A673 (cell line): ENCODE results near the gene ST6GALNAC3. TPM values are rescaled to one million over a fixed set of nuclear protein-coding genes. Genes with fewer than 3 reads are reported as not detected.

Experiments
- BruUV-seq: library from RNA; stranded (reverse); fragments of 400-500 nt; replicated peaks from 2 replicates; lab custom pipeline; 2021; lab: Mats Ljungman, UMichigan
- CTCF ChIA-PET: fragments of 300-600 bp; sonication (Branson Sonifier 250); formaldehyde crosslinking; loops from one replicate; lab custom pipeline; 2022; ENCODE audit warnings: antibody characterized with exemption; lab: Charles Lee
- POLR2A ChIA-PET: fragments of 300-600 bp; sonication (Branson Sonifier 250); formaldehyde crosslinking; loops from one replicate; lab custom pipeline; 2022; ENCODE audit warnings: antibody characterized with exemption; ENCODE audit not compliant: low non-redundant PET; lab: Charles Lee
- DNase-seq: peaks from one replicate; pipeline ENCODE4 v3.0.0-alpha.2; 2015; ENCODE audit warnings: low spot score
- H3K27ac ChIP-seq: fragments of 200-600 bp; sonication (generic); 2 replicates; pipeline ENCODE4 v1.5.1; 2016; ENCODE audit warnings: mixed run types, low read depth, mild to moderate bottlenecking, mixed read lengths, antibody characterized with exemption, low read length; ENCODE audit not compliant: poor library complexity, severe bottlenecking
- H3K27me3 ChIP-seq: fragments of 200-600 bp; sonication (generic); replicated peaks from 2 replicates; pipeline ENCODE4 v1.6.1; 2017; ENCODE audit warnings: mixed run types, low read depth, mild to moderate bottlenecking, mixed read lengths, antibody characterized with exemption, low read length; ENCODE audit not compliant: insufficient read depth, poor library complexity
- H3K36me3 ChIP-seq: fragments of 200-600 bp; sonication (generic); 2 replicates; pipeline ENCODE4 v1.6.1; 2016; ENCODE audit warnings: mixed run types, mild to moderate bottlenecking, mixed read lengths, antibody characterized with exemption, low read length; ENCODE audit not compliant: insufficient read depth, poor library complexity, severe bottlenecking
- H3K4me1 ChIP-seq: fragments of 200-600 bp; sonication (generic); 2 replicates; pipeline ENCODE4 v1.6.1; 2017; ENCODE audit warnings: mixed run types, mild to moderate bottlenecking, mixed read lengths, antibody characterized with exemption, low read length; ENCODE audit not compliant: insufficient read depth, poor library complexity, severe bottlenecking
- H3K4me3 ChIP-seq: fragments of 200-600 bp; sonication (generic); 2 replicates; pipeline ENCODE4 v1.5.1; 2016; ENCODE audit warnings: low read depth, mixed run types, mild to moderate bottlenecking, mixed read lengths, low read length; ENCODE audit not compliant: poor library complexity, severe bottlenecking
- H3K9me3 ChIP-seq: fragments of 200-600 bp; sonication (generic); 2 replicates; pipeline ENCODE4 v1.6.1; 2016; ENCODE audit warnings: mixed run types, low read depth, mild to moderate bottlenecking, mixed read lengths, antibody characterized with exemption, low read length; ENCODE audit not compliant: poor library complexity, severe bottlenecking
- EZH2 ChIP-seq: fragments of 200-600 bp; sonication (generic); IDR thresholded peaks from 2 replicates; pipeline ENCODE4 v1.6.1; 2017; ENCODE audit warnings: borderline replicate concordance, low read depth, mild to moderate bottlenecking, mixed read lengths, antibody characterized with exemption, low read length; ENCODE audit not compliant: poor library complexity, severe bottlenecking
- intact Hi-C: fragments of 100-400 bp; cut with micrococcal nuclease; formaldehyde crosslinking; loops from one replicate; pipeline ENCODE4 v1.10.0; 2022; ENCODE audit not compliant: unreplicated experiment
- total RNA-seq: library from RNA; stranded (reverse); gene quantifications from 2 replicates; pipeline ENCODE4 v1.2.3, GENCODE V29; 2021
- TF ChIP-seq, protein P1 (sequence below): fragments of 300-800, 200-600 bp; sonication (generic); conservative IDR thresholded peaks from 2 replicates; pipeline ENCODE4 v1.5.1; 2017; ENCODE audit warnings: low read depth, mild to moderate bottlenecking, antibody characterized with exemption, low read length, moderate library complexity, mixed read lengths

ST6GALNAC3 gene
- total RNA-seq, 1 experiment from 2014 or later, result 1.2 TPM

- intact Hi-C loops, result no loop called here
- no peaks in the 10 kb centered on the region for H3K9me3 ChIP-seq
- BruUV-seq, result no TSS peak
- H3K36me3 ChIP-seq, result no peaks in the 10 kb centered on the region
- no peaks in the 10 kb centered on the region for H3K4me1 ChIP-seq
- no peak for TF ChIP-seq EZH2
- TF ChIP-seq, protein P1, sequence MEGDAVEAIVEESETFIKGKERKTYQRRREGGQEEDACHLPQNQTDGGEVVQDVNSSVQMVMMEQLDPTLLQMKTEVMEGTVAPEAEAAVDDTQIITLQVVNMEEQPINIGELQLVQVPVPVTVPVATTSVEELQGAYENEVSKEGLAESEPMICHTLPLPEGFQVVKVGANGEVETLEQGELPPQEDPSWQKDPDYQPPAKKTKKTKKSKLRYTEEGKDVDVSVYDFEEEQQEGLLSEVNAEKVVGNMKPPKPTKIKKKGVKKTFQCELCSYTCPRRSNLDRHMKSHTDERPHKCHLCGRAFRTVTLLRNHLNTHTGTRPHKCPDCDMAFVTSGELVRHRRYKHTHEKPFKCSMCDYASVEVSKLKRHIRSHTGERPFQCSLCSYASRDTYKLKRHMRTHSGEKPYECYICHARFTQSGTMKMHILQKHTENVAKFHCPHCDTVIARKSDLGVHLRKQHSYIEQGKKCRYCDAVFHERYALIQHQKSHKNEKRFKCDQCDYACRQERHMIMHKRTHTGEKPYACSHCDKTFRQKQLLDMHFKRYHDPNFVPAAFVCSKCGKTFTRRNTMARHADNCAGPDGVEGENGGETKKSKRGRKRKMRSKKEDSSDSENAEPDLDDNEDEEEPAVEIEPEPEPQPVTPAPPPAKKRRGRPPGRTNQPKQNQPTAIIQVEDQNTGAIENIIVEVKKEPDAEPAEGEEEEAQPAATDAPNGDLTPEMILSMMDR, result no peak
- no peak overlapping the region for H3K4me3 ChIP-seq
- ChIA-PET CTCF (no interaction called here), POLR2A (interaction anchor here (0.6 kb wide), 1 partner anchor 9 kb away, joined by 4 read pairs; no protein-coding TSS in a partner anchor)
- H3K27me3 ChIP-seq, result no peaks in the 10 kb centered on the region
- H3K27ac ChIP-seq, result no peak overlapping the region
- peak; percentile 24 for DNase-seq
Measured at GRCh38 chr1:76388261-76388660, 313.7 kb downstream of the ST6GALNAC3 start.

DNA sequence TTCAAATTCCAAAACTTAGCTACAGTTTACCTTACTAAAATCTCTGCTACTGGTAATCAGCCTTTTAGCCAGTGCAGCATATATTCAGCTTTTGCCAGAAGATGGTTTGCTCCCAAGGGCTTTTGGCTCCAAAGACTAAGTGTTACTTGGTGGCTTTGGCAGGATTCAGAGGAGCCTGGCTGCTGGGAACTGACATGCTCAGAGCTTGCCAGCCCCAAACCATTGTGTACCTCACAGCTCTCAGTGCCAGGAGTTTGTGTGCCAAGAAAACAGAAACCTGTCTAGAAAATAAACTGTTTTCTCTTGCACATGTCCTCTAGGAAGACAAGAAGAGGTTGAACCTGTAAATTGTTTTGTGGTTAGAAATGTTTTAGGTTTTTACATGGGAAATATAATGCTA, 315.9 kb downstream of the ST6GALNAC3 start:
- Histone ChIP-seq H3K27me3 (no peaks in the 10 kb centered on the region), H3K9me3 (no peaks in the 10 kb centered on the region), H3K4me3 (no peak overlapping the region), H3K36me3 (no peaks in the 10 kb centered on the region), H3K27ac (no peak overlapping the region), H3K4me1 (no peaks in the 10 kb centered on the region)
- TF ChIP-seq, protein P1, result no peak
- TF ChIP-seq EZH2, result no peak
- peak; percentile 5 for DNase-seq
- BruUV-seq, result no TSS peak
- intact Hi-C loops, result no loop called here
- POLR2A ChIA-PET, result no interaction called here
- CTCF ChIA-PET, result no interaction called here

- no peak for DNase-seq
- CTCF ChIA-PET, result no interaction called here
- Histone ChIP-seq H3K27me3 (no peaks in the 10 kb centered on the region), H3K27ac (no peak overlapping the region), H3K9me3 (no peaks in the 10 kb centered on the region), H3K36me3 (no peaks in the 10 kb centered on the region), H3K4me3 (no peak overlapping the region), H3K4me1 (no peaks in the 10 kb centered on the region)
- POLR2A ChIA-PET, result no interaction called here
- TF ChIP-seq, protein P1, result no peak
- TF ChIP-seq EZH2, result no peak
- BruUV-seq, result no TSS peak
- intact Hi-C loops, result no loop called here
Measured at GRCh38 chr1:76395059-76395458, 320.5 kb downstream of the ST6GALNAC3 start.
